Stimulated activated CD4-positive, alpha-beta T cell treated with anti-CD3 and anti-CD28 coated beads, Interleukin-2, amount 100 ng/mL, for 48 hours (primary cell): ENCODE data around the gene MYMX.
A peak's percentile ranks its signal among the peaks of the same experiment; 100 is the strongest.
"Not testable (repeated sequence)": the region's sequence is repeated elsewhere in the genome, so short reads cannot be mapped to it uniquely, and the experiment has no call there.

Source experiments
- DNase-seq, 2 donors: peaks; one replicate each; pipeline ENCODE4 v3.0.0-alpha.2; 2020

The MYMX gene

GRCh38 chr6:44220913-44221290, 4.2 kb downstream of the MYMX start:
- DNase-seq: no peak

- peak; percentile 68 to 72 for DNase-seq
Measured at GRCh38 chr6:44221291-44221960, 4.7 kb downstream of the MYMX start.

GRCh38 chr6:44221961-44222335, 5.2 kb downstream of the MYMX start:
- no peak for DNase-seq

GRCh38 chr6:44222486-44223318, 6.0 kb downstream of the MYMX start:
- no peak for DNase-seq

- DNase-seq: peak; percentile 81 to 82
Measured at GRCh38 chr6:44223319-44224028, 6.7 kb downstream of the MYMX start, which contains the start of gene SLC29A1. SLC29A1 (plus strand) TSS chr6:44223595; CDS start chr6:44227314, 3,719 bp downstream.

GRCh38 chr6:44224029-44224964, 7.6 kb downstream of the MYMX start:
- DNase-seq: no peak

GRCh38 chr6:44224965-44225305, 8.2 kb downstream of the MYMX start:
- no peak for DNase-seq

GRCh38 chr6:44225579-44226325, 9.0 kb downstream of the MYMX start:
- no peak for DNase-seq

- no peak for DNase-seq
Measured at GRCh38 chr6:44226368-44227147, 9.8 kb downstream of the MYMX start.

- DNase-seq: no peak
Measured at GRCh38 chr6:44227148-44227793, 10.5 kb downstream of the MYMX start.

- DNase-seq: no peak
Measured at GRCh38 chr6:44228031-44228430, 11.3 kb downstream of the MYMX start.

GRCh38 chr6:44228433-44228832, 11.7 kb downstream of the MYMX start:
- no peak for DNase-seq

- no peak for DNase-seq
Measured at GRCh38 chr6:44228836-44229235, 12.1 kb downstream of the MYMX start.

GRCh38 chr6:44229376-44230033, 12.8 kb downstream of the MYMX start:
- no peak for DNase-seq

GRCh38 chr6:44230034-44230675, 13.4 kb downstream of the MYMX start:
- no peak for DNase-seq

- not testable (repeated sequence) for DNase-seq
Measured at GRCh38 chr6:44231426-44231825, 14.7 kb downstream of the MYMX start.

- no peak for DNase-seq
Measured at GRCh38 chr6:44232676-44233566, 16.2 kb downstream of the MYMX start.

- no peak for DNase-seq
Measured at GRCh38 chr6:44233567-44234100, 16.9 kb downstream of the MYMX start.
